HepG2 (cell line): ENCODE measurements around the gene TTC39C.

ENCODE experiments used
- HDAC2 ChIP-seq: sonication (generic); formaldehyde crosslinking; IDR thresholded peaks from 2 replicates; pipeline ENCODE4 v1.4.0; 2020; ENCODE audit warnings: missing genetic modification reagents
- MEIS2 ChIP-seq: sonication (generic); formaldehyde crosslinking; IDR thresholded peaks from 2 replicates; pipeline ENCODE4 v1.9.0; 2021; ENCODE audit warnings: mild to moderate bottlenecking, missing genetic modification reagents
- SALL1 ChIP-seq: sonication (generic); formaldehyde crosslinking; IDR thresholded peaks from 2 replicates; pipeline ENCODE4 v1.8.0; 2022; ENCODE audit warnings: mild to moderate bottlenecking, missing genetic modification reagents
- ZNF256 ChIP-seq: sonication (generic); formaldehyde crosslinking; conservative IDR thresholded peaks from 2 replicates; pipeline ENCODE4 v1.4.0; 2020; ENCODE audit warnings: missing genetic modification reagents

DNA sequence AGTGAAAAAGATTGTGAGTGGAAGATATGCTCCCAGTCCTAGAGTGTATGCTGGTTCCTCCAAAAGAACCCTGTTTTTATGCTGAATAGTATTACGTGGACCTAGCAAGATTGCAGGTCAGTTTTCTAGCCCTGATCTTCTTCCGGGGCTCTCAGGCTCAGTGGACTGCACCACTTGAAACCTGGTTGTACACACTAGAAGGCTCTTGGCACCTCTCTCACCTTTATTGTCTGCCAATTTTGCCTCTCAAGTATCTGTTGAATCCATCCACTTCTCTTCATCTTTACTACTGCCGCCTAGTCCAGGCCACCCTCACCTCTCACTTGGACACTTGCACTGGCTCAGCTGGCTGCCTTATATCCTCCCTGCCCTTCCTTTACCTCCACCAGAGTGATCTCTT, 16.8 kb downstream of the TTC39C start:
- TF ChIP-seq HDAC2 (no peak), MEIS2 (CRISPR knock-in tag) (no peak), ZNF256 (CRISPR knock-in tag) (no peak), SALL1 (CRISPR knock-in tag) (no peak)
